Measurements from ENCODE around the gene PNKD. TPM values are rescaled to one million over a fixed set of nuclear protein-coding genes. Genes with fewer than 3 reads are reported as not detected.

PNKD gene
- total RNA-seq, 1 donor = 17.4 TPM

DNA sequence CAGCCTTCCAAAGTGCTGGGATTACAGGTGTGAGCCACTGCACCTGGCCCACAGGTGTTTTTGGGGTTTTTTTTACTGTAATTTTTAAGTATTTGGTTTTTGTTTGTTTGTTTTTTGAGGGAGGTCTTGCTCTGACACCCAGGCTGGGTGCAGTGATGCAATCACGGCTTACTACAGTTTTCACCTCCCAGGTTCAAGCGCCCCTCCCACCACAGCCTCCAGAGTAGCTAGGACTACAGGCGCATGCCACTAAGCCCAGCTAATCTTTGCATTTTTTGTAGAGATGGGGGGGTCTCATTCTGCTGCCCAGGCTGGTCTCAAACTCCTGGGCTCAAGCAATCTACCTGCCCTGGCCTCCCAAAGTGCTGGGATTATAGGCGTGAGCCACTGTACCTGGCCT is 104.5 kb downstream of the PNKD start:
- DNase-seq (ENCODE audit: low read depth) = no peak
- TF ChIP-seq, protein P1, sequence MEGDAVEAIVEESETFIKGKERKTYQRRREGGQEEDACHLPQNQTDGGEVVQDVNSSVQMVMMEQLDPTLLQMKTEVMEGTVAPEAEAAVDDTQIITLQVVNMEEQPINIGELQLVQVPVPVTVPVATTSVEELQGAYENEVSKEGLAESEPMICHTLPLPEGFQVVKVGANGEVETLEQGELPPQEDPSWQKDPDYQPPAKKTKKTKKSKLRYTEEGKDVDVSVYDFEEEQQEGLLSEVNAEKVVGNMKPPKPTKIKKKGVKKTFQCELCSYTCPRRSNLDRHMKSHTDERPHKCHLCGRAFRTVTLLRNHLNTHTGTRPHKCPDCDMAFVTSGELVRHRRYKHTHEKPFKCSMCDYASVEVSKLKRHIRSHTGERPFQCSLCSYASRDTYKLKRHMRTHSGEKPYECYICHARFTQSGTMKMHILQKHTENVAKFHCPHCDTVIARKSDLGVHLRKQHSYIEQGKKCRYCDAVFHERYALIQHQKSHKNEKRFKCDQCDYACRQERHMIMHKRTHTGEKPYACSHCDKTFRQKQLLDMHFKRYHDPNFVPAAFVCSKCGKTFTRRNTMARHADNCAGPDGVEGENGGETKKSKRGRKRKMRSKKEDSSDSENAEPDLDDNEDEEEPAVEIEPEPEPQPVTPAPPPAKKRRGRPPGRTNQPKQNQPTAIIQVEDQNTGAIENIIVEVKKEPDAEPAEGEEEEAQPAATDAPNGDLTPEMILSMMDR (IDR thresholded peaks at IDR 0.05; ENCODE audit: insufficient read depth, low read length) = no peak

DNA sequence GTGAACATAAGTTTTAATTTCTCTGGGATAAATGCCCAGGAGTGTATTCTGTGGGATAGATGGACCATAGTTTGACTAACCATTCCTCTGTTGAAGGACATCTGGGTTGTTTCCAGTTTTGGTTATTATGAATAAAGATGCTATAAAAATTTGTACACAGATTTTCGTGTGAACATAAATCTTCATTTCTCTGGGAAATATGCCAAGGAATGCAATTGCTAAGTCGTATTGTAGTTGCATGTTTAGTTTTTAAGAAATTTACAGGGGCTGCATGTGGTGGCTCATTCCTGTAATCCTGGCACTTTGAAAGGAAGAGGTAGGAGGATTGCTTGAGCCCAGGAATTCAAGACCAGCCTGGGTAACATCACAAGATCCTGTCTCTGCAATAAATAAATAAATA is 104.9 kb downstream of the PNKD start:
- no peak overlapping the region for H3K4me3 ChIP-seq (ENCODE audit: low read depth, low read length)
- DNase-seq (ENCODE audit: low read depth) = peak; percentile 82
- TF ChIP-seq, protein P1 (IDR thresholded peaks at IDR 0.05; ENCODE audit: insufficient read depth, low read length) = no peak

More for the DNA sequence above, 104.5 kb downstream of the PNKD start:
- no peak overlapping the region for H3K4me3 ChIP-seq (ENCODE audit: low read depth, low read length)

DNA sequence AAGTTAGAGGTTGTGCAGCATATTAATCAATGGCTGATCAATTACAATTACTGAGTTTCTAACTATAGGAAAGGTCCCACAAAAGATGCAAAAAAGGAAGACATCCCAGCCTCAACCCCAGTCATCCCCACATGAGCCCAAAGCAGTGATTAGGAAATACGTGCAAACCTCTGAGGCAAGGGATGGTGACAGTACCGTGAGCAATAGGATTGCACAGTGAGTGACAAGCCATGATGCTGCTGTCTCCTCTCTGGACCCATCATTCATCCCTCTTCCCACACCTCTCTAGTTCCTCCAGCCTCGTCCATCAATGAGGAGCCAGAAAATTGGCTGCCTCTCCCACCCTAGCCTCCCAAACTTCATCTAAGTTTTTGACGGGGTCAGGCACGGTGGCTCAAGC is 107.7 kb downstream of the PNKD start:
- no peak overlapping the region for H3K4me3 ChIP-seq (ENCODE audit: low read depth, low read length)
- TF ChIP-seq, protein P1 (IDR thresholded peaks at IDR 0.05; ENCODE audit: insufficient read depth, low read length) = no peak
- DNase-seq (ENCODE audit: low read depth) = no peak

DNA sequence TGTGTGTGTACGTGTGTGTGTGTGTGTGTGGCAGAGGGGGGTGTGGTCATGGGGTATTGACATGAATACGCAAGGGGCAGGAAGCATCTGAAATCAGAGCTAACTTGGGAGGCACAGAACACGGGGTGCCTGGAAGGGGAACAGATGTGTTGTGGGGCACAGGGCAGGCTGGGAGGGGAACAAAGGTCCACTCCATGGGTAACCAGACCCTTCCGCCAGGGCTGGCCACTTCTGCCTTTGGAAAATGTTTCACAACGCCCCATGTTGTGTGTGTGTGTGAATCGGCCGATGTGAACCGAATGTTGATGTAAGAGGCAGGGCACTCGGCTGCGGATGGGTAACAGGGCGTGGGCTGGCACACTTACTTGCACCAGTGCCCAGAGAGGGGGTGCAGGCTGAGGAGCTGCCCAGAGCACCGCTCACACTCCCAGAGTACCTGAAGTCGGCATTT is 111.6 kb downstream of the PNKD start, which contains the start of gene SLC11A1:
Gene SLC11A1 (plus strand): TSS at position 358 of the 451 bp plus-strand sequence. CDS start 96 bp downstream, outside the sequence.
- DNase-seq (ENCODE audit: low read depth) = no peak
- no peak within 1 kb of the TSS for H3K4me3 ChIP-seq (ENCODE audit: low read depth, low read length)
- TF ChIP-seq, protein P1 (IDR thresholded peaks at IDR 0.05; ENCODE audit: insufficient read depth, low read length) = no peak

DNA sequence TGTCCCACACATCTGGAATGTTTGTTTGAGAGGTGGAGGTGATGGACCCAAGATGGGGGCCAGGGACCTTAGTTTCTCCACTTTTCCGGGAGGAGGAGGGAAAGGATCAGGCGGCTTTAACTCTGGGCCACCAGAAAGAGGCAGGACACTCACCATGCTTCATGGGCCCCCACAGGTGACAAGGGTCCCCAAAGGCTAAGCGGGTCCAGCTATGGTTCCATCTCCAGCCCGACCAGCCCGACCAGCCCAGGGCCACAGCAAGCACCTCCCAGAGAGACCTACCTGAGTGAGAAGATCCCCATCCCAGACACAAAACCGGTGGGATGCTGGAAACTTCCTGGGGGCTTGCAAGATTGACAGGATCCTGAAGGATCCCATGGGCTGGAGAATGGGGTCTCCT is 112.5 kb downstream of the PNKD start:
- TF ChIP-seq, protein P1 (IDR thresholded peaks at IDR 0.05; ENCODE audit: insufficient read depth, low read length) = no peak
- H3K4me3 ChIP-seq (ENCODE audit: low read depth, low read length) = no peak overlapping the region
- no peak for DNase-seq (ENCODE audit: low read depth)

DNA sequence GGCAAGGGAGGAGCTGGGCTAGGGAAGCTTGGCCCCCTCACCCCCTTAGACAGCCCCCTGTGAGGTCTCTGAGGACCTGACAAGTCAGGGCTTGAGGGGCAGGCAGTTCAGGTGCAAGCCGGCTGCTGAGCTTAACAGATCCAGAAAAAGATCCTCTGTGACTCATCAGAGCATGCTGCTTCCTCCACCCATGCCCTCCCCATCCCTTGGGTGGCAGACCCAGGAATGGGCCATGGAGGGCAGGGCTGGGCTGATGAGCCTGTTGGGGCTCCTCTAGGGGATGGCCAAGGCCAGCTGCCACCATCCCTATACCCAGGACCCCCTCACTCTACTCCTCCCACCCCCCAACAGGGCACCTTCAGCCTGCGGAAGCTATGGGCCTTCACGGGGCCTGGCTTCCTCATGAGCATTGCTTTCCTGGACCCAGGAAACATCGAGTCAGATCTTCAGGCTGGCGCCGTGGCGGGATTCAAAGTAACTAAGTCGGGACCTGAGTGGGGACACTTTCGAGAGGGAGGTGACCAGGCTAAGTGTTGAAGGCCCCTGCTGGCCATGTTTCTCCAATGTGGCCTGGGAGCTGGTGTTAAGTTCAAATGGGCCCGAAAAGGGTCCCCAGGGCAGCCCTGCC is 113.7 kb downstream of the PNKD start:
- TF ChIP-seq, protein P1 (IDR thresholded peaks at IDR 0.05; ENCODE audit: insufficient read depth, low read length) = no peak
- no peak overlapping the region for H3K4me3 ChIP-seq (ENCODE audit: low read depth, low read length)
- no peak for DNase-seq (ENCODE audit: low read depth)

DNA sequence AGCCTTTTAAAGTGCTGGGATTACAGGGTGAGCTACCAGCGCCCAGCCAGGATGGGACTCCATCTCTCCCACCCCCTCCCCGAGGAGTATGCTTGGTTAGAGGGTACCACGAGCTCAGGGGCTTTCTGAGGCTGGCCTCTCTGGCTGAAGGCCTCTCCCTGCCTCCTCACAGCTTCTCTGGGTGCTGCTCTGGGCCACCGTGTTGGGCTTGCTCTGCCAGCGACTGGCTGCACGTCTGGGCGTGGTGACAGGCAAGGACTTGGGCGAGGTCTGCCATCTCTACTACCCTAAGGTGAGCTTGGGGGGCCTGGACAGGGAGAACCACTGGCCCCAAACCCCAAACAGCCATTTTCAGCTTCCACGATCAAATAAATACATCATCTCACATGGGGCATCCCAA is 114.7 kb downstream of the PNKD start:
- no peak for DNase-seq (ENCODE audit: low read depth)
- TF ChIP-seq, protein P1 (IDR thresholded peaks at IDR 0.05; ENCODE audit: insufficient read depth, low read length) = no peak
- H3K4me3 ChIP-seq (ENCODE audit: low read depth, low read length) = no peak overlapping the region

Measured in fibroblast of the aortic adventitia (primary cell).